H1 (cell line): ENCODE results near the gene MAGI2. TPM values are rescaled to one million over a fixed set of nuclear protein-coding genes. Genes with fewer than 3 reads are reported as not detected.

Source experiments
- CTCF ChIA-PET: fragments of 300-600 bp; sonication (Branson Sonifier 250); formaldehyde crosslinking; loops from one replicate; lab custom pipeline; 2021; ENCODE audit not compliant: partially characterized antibody; lab: Charles Lee
- POLR2A ChIA-PET: fragments of 300-600 bp; sonication (Branson Sonifier 250); formaldehyde crosslinking; loops from one replicate; lab custom pipeline; 2021; ENCODE audit warnings: inconsistent platforms; ENCODE audit not compliant: partially characterized antibody; lab: Charles Lee
- DNase-seq, 2 experiments: peaks; one replicate each; pipeline versions ENCODE4 v3.0.0 to v3.0.0-alpha.2; 2010 to 2022; ENCODE audit warnings: low spot score in 2 of 2, low read depth in 1 of 2, mixed read lengths in 1 of 2
- FAIRE-seq: peaks from 2 replicates; lab custom pipeline; 2011; peaks lifted over from hg19 to GRCh38; lab: Jason Lieb, UNC
- H2AFZ ChIP-seq: 2 replicates; pipeline ENCODE4 v1.8.1; 2012; ENCODE audit warnings: low read length, inconsistent platforms
- H2AK5ac ChIP-seq: 2 replicates; pipeline ENCODE4 v1.6.1; 2013; ENCODE audit warnings: low read depth, low read length
- H2BK120ac ChIP-seq: replicated peaks from 2 replicates; pipeline ENCODE3; 2013; ENCODE audit warnings: low read depth, low read length, inconsistent platforms
- H2BK12ac ChIP-seq: 2 replicates; pipeline ENCODE4 v1.6.1; 2013; ENCODE audit warnings: low read depth, low read length
- H2BK15ac ChIP-seq: 2 replicates; pipeline ENCODE4 v1.6.1; 2013; ENCODE audit warnings: low read length
- H2BK20ac ChIP-seq: 2 replicates; pipeline ENCODE4 v1.6.1; 2013; ENCODE audit warnings: low read length
- H2BK5ac ChIP-seq: 2 replicates; pipeline ENCODE4 v1.6.1; 2013; ENCODE audit warnings: low read depth, low read length
- H3K14ac ChIP-seq: 2 replicates; pipeline ENCODE4 v1.6.1; 2013; ENCODE audit warnings: inconsistent platforms; ENCODE audit not compliant: insufficient read length
- H3K18ac ChIP-seq: 2 replicates; pipeline ENCODE4 v1.6.1; 2013; ENCODE audit warnings: low read length; ENCODE audit errors: extremely low read depth
- H3K23ac ChIP-seq: 2 replicates; pipeline ENCODE4 v1.6.1; 2013; ENCODE audit warnings: inconsistent platforms; ENCODE audit not compliant: insufficient read length
- H3K23me2 ChIP-seq: 2 replicates; pipeline ENCODE4 v1.6.1; 2013; ENCODE audit warnings: low read depth, low read length
- H3K27ac ChIP-seq: 2 replicates; pipeline ENCODE4 v1.6.1; 2011; ENCODE audit warnings: low read depth, low read length, inconsistent platforms
- H3K27me3 ChIP-seq, 4 experiments: replicated peaks in 1 of 4; 1 replicate in 1 of 4; 2 replicates in 3 of 4; pipeline versions ENCODE4 v1.6.1 to v1.8.1; 2011 to 2013; ENCODE audit warnings: low read length in 3 of 4, mild to moderate bottlenecking in 3 of 4, inconsistent platforms in 2 of 4, mixed read lengths in 2 of 4, moderate library complexity in 1 of 4; ENCODE audit not compliant: control insufficient read depth in 3 of 4, insufficient read depth in 3 of 4; ENCODE audit errors: extremely low read depth in 1 of 4
- H3K36me3 ChIP-seq, 4 experiments: 2 replicates each; pipeline versions ENCODE4 v1.6.1 to v1.8.1; 2011 to 2013; ENCODE audit warnings: mild to moderate bottlenecking in 4 of 4, low read length in 3 of 4, moderate library complexity in 2 of 4, control low read depth in 1 of 4, inconsistent platforms in 1 of 4; ENCODE audit not compliant: insufficient read depth in 4 of 4, control insufficient read depth in 2 of 4
- H3K4ac ChIP-seq: replicated peaks from 2 replicates; pipeline ENCODE3; 2013; ENCODE audit warnings: low read length, low read depth, mixed read lengths, inconsistent platforms; ENCODE audit not compliant: insufficient read length
- H3K4me1 ChIP-seq, 4 experiments: replicated peaks in 1 of 4; 1 replicate in 1 of 4; 2 replicates in 3 of 4; pipeline versions ENCODE4 v1.6.1 to v1.8.1; 2011 to 2013; ENCODE audit warnings: low read length in 3 of 4, inconsistent platforms in 2 of 4, mixed read lengths in 1 of 4; ENCODE audit not compliant: insufficient read depth in 4 of 4, control insufficient read depth in 3 of 4
- H3K4me2 ChIP-seq, 2 experiments: 2 replicates each; pipeline versions ENCODE4 v1.6.1 to v1.8.1; 2011 to 2013; ENCODE audit warnings: low read depth in 2 of 2, low read length in 2 of 2, control low read depth in 1 of 2, inconsistent platforms in 1 of 2, mild to moderate bottlenecking in 1 of 2; ENCODE audit not compliant: insufficient read depth in 1 of 2
- H3K4me3 ChIP-seq, 4 experiments: fragments of 200-600, 300-600 bp in 1 of 4; sonication (generic), shearing (Covaris generic), sonication (Bioruptor Twin) in 1 of 4; 2 replicates each; pipeline versions ENCODE4 v1.5.1 to v1.8.1; 2011 to 2016; ENCODE audit warnings: low read length in 4 of 4, low read depth in 3 of 4, control low read depth in 2 of 4, inconsistent platforms in 2 of 4, mild to moderate bottlenecking in 2 of 4, mixed read lengths in 1 of 4, moderate library complexity in 1 of 4; ENCODE audit not compliant: insufficient read depth in 2 of 4; ENCODE audit errors: extremely low read depth in 1 of 4
- H3K56ac ChIP-seq: replicated peaks from 2 replicates; pipeline ENCODE3; 2013; ENCODE audit warnings: low read depth, mild to moderate bottlenecking, mixed read lengths, low read length, inconsistent platforms; ENCODE audit not compliant: insufficient read length
- H3K79me1 ChIP-seq: 2 replicates; pipeline ENCODE4 v1.6.1; 2013; ENCODE audit warnings: low read depth, low read length, control low read depth
- H3K79me2 ChIP-seq, 2 experiments: 2 replicates each; pipeline versions ENCODE4 v1.6.1 to v1.8.1; 2012 to 2013; ENCODE audit warnings: low read length in 2 of 2, mild to moderate bottlenecking in 2 of 2, inconsistent platforms in 1 of 2; ENCODE audit not compliant: insufficient read depth in 2 of 2, control insufficient read depth in 1 of 2
- H3K9ac ChIP-seq, 4 experiments: replicated peaks in 1 of 4; 1 replicate in 1 of 4; 2 replicates in 3 of 4; pipeline versions ENCODE4 v1.6.1 to v1.8.1; 2011 to 2013; ENCODE audit warnings: low read depth in 3 of 4, low read length in 3 of 4, control low read depth in 2 of 4, mild to moderate bottlenecking in 2 of 4, moderate library complexity in 2 of 4, inconsistent platforms in 1 of 4; ENCODE audit errors: extremely low read depth in 1 of 4
- H3K9me3 ChIP-seq, 2 experiments: 2 replicates each; pipeline versions ENCODE4 v1.6.1 to v1.8.1; 2012 to 2013; ENCODE audit warnings: mild to moderate bottlenecking in 2 of 2, moderate library complexity in 2 of 2, control low read depth in 1 of 2, inconsistent platforms in 1 of 2, low read depth in 1 of 2, low read length in 1 of 2, mixed read lengths in 1 of 2; ENCODE audit not compliant: insufficient read depth in 2 of 2
- H4K20me1 ChIP-seq, 2 experiments: replicated peaks in 1 of 2; 2 replicates each; pipeline versions ENCODE3 to v1.8.1; 2011 to 2013; ENCODE audit warnings: inconsistent platforms in 2 of 2, low read length in 2 of 2, mild to moderate bottlenecking in 1 of 2; ENCODE audit not compliant: insufficient read depth in 2 of 2, control insufficient read depth in 1 of 2
- H4K5ac ChIP-seq: 2 replicates; pipeline ENCODE4 v1.6.1; 2013; ENCODE audit warnings: low read length, low read depth, mixed read lengths, inconsistent platforms; ENCODE audit not compliant: insufficient read length
- H4K8ac ChIP-seq: 2 replicates; pipeline ENCODE4 v1.8.0; 2013; ENCODE audit warnings: mild to moderate bottlenecking, moderate library complexity, low read length, inconsistent platforms; ENCODE audit not compliant: insufficient read depth; ENCODE audit errors: extremely low read depth
- H4K91ac ChIP-seq: replicated peaks from 2 replicates; pipeline ENCODE3; 2013; ENCODE audit warnings: low read length, mixed read lengths, inconsistent platforms; ENCODE audit not compliant: insufficient read length
- ASH2L ChIP-seq: fragments of 200-600, 300-600 bp; sonication (generic); IDR thresholded peaks from one replicate; pipeline ENCODE4 v1.7.1; 2017; ENCODE audit warnings: low read length
- BRCA1 ChIP-seq: IDR thresholded peaks from 2 replicates; pipeline ENCODE4 v1.6.1; 2012; ENCODE audit warnings: low read depth, low read length, improper control_type of control experiment
- EGR1 ChIP-seq: IDR thresholded peaks from 2 replicates; pipeline ENCODE4 v1.6.1; 2011; ENCODE audit warnings: low read depth, low read length, borderline replicate concordance
- FOSL1 ChIP-seq: IDR thresholded peaks from 2 replicates; pipeline ENCODE4 v1.6.1; 2011; ENCODE audit warnings: mild to moderate bottlenecking, low read depth, low read length, moderate library complexity; ENCODE audit not compliant: insufficient read depth
- GABPA ChIP-seq: IDR thresholded peaks from 2 replicates; pipeline ENCODE4 v1.6.1; 2011; ENCODE audit warnings: mild to moderate bottlenecking, low read length, moderate library complexity, borderline replicate concordance; ENCODE audit not compliant: insufficient read depth
- GTF2F1 ChIP-seq: IDR thresholded peaks from 2 replicates; pipeline ENCODE4 v1.6.1; 2012; ENCODE audit warnings: low read depth, low read length, improper control_type of control experiment, borderline replicate concordance
- HDAC2 ChIP-seq, 2 experiments: fragments of 300-600 bp in 1 of 2; sonication (generic) in 1 of 2; IDR thresholded peaks; 2 replicates each; pipeline ENCODE4 v1.6.1; 2011 to 2012; ENCODE audit warnings: low read depth in 2 of 2, low read length in 2 of 2, mild to moderate bottlenecking in 2 of 2, moderate library complexity in 2 of 2, borderline replicate concordance in 1 of 2, inconsistent platforms in 1 of 2
- RNF2 ChIP-seq: fragments of 200-900, 300-1000 bp; sonication (generic); IDR thresholded peaks from 2 replicates; pipeline ENCODE4 v1.7.1; 2016; ENCODE audit warnings: borderline replicate concordance, low read depth, mild to moderate bottlenecking, antibody characterized with exemption, low read length; ENCODE audit not compliant: poor library complexity, severe bottlenecking; ENCODE audit errors: missing control alignments
- SAP30 ChIP-seq: fragments of 300-600 bp; sonication (generic); IDR thresholded peaks from 2 replicates; pipeline ENCODE4 v1.7.1; 2012; ENCODE audit warnings: low read length, moderate library complexity, mild to moderate bottlenecking, inconsistent platforms; ENCODE audit not compliant: insufficient read depth, insufficient replicate concordance
- SIN3A ChIP-seq, 2 experiments: IDR thresholded peaks in 1 of 2; conservative IDR thresholded peaks in 1 of 2; 2 replicates each; pipeline ENCODE4 v1.6.1; 2011 to 2012; ENCODE audit warnings: low read length in 2 of 2, improper control_type of control experiment in 1 of 2, low read depth in 1 of 2, mild to moderate bottlenecking in 1 of 2
- SP2 ChIP-seq: IDR thresholded peaks from 2 replicates; pipeline ENCODE4 v1.6.1; 2012; ENCODE audit warnings: mild to moderate bottlenecking, low read length, inconsistent platforms
- TAF1 ChIP-seq: IDR thresholded peaks from 2 replicates; pipeline ENCODE4 v1.6.1; 2011; ENCODE audit warnings: mild to moderate bottlenecking, low read depth, low read length
- WGBS, 2 experiments: shearing (Covaris generic) in 1 of 2; methylation state at CpG; one replicate each; pipeline versions ENCODE4 v1.1.6 to v1.1.7; 2013 to 2015; ENCODE audit warnings: low lambda C conversion rate in 2 of 2, mixed read lengths in 2 of 2, inconsistent platforms in 1 of 2, low coverage in 1 of 2, missing lambda C conversion rate in 1 of 2; ENCODE audit not compliant: insufficient replicate concordance in 2 of 2, insufficient coverage in 1 of 2, insufficient read length in 1 of 2; ENCODE audit errors: extremely low coverage in 1 of 2, missing lambda C conversion rate in 1 of 2; 5-methylcytosine and 5-hydroxymethylcytosine counted together
- polyA plus RNA-seq, 7 experiments: library from polyadenylated mRNA; depleted of rRNA in 3 of 7; stranded (reverse) in 5 of 7; unstranded in 2 of 7; fragments of >200 nt in 5 of 7; fragments of 200-250 nt in 2 of 7; gene quantifications; 1 replicate in 5 of 7; 2 replicates in 1 of 7; 4 replicates in 1 of 7; pipeline versions ENCODE4 v1.2.1 to v1.2.3, GENCODE V29; 2011 to 2013; ENCODE audit warnings: missing spikeins in 2 of 7, mixed read lengths in 2 of 7
- total RNA-seq: library from RNA; stranded (reverse); fragmentation: NEBNext Ultra II Directional; extraction: Animal tissue kit (Norgen Biotek cat#: 25700); gene quantifications from 2 replicates; pipeline ENCODE4 v1.2.1, GENCODE V29; 2021
- TF ChIP-seq, protein P1 (sequence below): IDR thresholded peaks from 2 replicates; pipeline ENCODE4 v1.6.1; 2012; ENCODE audit warnings: inconsistent platforms

Gene MAGI2
- total and polyA plus RNA-seq, 2 of the 8 experiments (the other 6 are each of a cell fraction or from before 2014, with no cell fraction given): 6.0 to 27.3 TPM

DNA sequence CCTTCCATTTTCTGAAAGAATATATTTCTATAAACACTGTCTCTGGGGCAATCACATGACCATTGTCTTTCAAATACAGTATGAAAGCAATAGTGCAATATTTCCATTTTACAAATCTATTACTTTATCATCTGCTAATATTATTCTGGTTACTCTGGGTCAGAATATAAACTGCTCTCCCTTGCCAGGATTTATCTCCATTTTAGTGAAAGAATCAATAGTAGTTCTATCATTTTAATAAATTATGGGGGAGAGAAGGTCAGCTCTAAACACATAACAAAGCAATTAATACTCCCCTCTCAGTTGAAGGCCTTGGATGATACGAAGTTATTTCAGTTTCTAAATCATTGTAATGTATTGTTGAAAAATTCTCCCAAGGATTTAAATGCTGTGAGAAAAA lies 608.3 kb downstream of the MAGI2 start:
- no peak overlapping the region for H4K91ac ChIP-seq
- POLR2A ChIA-PET: no interaction called here
- no peak overlapping the region for H3K23ac ChIP-seq
- no peak for FAIRE-seq
- no peak overlapping the region for H2BK5ac ChIP-seq
- no peaks in the 10 kb centered on the region for H3K4me1 ChIP-seq
- peaks cover 0 to 1% of the 10 kb centered on the region in 2 experiments for H4K20me1 ChIP-seq
- no peaks in the 10 kb centered on the region for H3K27me3 ChIP-seq
- no peak for DNase-seq
- no peak overlapping the region for H3K56ac ChIP-seq
- no peak overlapping the region for H2BK12ac ChIP-seq
- CTCF ChIA-PET: no interaction called here
- H3K23me2 ChIP-seq: no peaks in the 10 kb centered on the region; the same call in 1 of the 2 replicates
- 86% methylated on average over 1 of the region's 1 CpG; no CpG with 5 or more reads in 1 of the 2 experiments for WGBS, 2 experiments
- H3K9ac ChIP-seq: no peak overlapping the region
- no peaks in the 10 kb centered on the region for H3K79me2 ChIP-seq
- H3K18ac ChIP-seq: no peak overlapping the region
- H2BK120ac ChIP-seq: no peak overlapping the region
- no peak overlapping the region for H3K4ac ChIP-seq
- no peak overlapping the region for H3K4me2 ChIP-seq
- H2AK5ac ChIP-seq: no peak overlapping the region
- H3K9me3 ChIP-seq: no peaks in the 10 kb centered on the region
- H3K4me3 ChIP-seq: no peak overlapping the region
- no peaks in the 10 kb centered on the region for H3K79me1 ChIP-seq
- H2BK20ac ChIP-seq: no peak overlapping the region
- no peak overlapping the region for H3K14ac ChIP-seq
- no peak overlapping the region for H2BK15ac ChIP-seq
- H4K5ac ChIP-seq: no peak overlapping the region
- no peak overlapping the region for H4K8ac ChIP-seq
- H3K36me3 ChIP-seq: no peaks in the 10 kb centered on the region
- H3K27ac ChIP-seq: no peak overlapping the region
- no peak overlapping the region for H2AFZ ChIP-seq
- TF ChIP-seq HDAC2 (IDR thresholded peaks at IDR 0.05; ENCODE audit: borderline replicate concordance in 1 of 2, low read depth in 2 of 2, low read length in 2 of 2): no peak
- TF ChIP-seq BRCA1: no peak
- no peak for TF ChIP-seq RNF2
- no peak for TF ChIP-seq GTF2F1
- TF ChIP-seq SIN3A (conservative IDR thresholded peaks at IDR 0.05 in 1 of 2, IDR thresholded peaks at IDR 0.05 in 1 of 2; ENCODE audit: low read depth in 1 of 2, low read length in 2 of 2): no peak
- TF ChIP-seq TAF1: no peak
- no peak for TF ChIP-seq GABPA
- TF ChIP-seq ASH2L: no peak
- no peak for TF ChIP-seq SAP30
- TF ChIP-seq, protein P1, sequence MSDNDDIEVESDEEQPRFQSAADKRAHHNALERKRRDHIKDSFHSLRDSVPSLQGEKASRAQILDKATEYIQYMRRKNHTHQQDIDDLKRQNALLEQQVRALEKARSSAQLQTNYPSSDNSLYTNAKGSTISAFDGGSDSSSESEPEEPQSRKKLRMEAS: no peak
- no peak for TF ChIP-seq FOSL1
- TF ChIP-seq SP2: no peak
- no peak for TF ChIP-seq EGR1
